Activated T-helper 1 cell treated with anti-CD3 and anti-CD28 coated beads, Interleukin-2, amount 50 U/mL, for 16 hours (primary cell): Measurements from ENCODE around the gene FIG4.
"Not testable (repeated sequence)": the region's sequence is repeated elsewhere in the genome, so short reads cannot be mapped to it uniquely, and the experiment has no call there.

Experiments used
- DNase-seq, 2 donors: peaks; one replicate each; pipeline ENCODE4 v3.0.0-alpha.2; 2020; ENCODE audit warnings: low read depth in 1 of 2, low spot score in 1 of 2

FIG4 gene

DNA sequence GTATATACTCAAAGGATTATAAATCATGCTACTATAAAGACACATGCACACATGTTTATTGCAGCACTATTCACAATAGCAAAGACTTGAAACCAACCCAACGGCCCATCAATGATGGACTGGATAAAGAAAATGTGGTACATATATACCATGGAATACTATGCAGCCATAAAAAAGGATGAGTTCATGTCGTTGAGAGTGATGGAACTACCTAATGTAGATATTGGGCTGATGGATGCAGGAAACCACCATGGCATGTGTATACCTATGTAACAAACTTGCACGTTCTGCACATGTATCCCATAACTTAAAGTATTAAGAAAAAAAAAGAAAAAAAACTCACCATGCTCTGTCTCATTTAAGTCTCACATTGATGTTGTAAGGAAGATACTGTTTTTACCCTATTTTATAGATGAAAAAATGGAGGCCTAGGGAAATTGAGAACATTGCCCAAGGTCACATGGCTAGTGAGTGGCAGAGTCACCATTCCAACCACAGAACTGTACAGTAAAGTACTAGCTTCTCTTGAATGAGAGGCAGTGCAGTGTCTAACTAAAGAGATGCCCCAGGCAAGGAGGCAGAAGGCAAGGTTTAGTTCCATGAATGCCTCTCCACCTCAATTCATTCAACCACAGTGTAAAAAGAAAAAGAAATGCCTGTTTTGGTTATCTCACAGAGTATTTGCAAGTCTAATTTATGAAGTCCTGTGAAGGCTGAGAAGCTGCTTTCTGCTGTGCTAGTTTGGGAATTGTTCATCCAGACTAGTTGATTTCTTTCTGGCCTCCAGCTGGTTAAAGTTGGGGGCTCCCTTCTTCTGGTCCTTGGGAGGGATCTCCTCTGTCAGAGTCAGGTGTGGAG is 68.2 kb downstream of the FIG4 start:
- no peak for DNase-seq

GRCh38 chr6:109760208-109760607 is 69.1 kb downstream of the FIG4 start:
- DNase-seq: no peak

DNA sequence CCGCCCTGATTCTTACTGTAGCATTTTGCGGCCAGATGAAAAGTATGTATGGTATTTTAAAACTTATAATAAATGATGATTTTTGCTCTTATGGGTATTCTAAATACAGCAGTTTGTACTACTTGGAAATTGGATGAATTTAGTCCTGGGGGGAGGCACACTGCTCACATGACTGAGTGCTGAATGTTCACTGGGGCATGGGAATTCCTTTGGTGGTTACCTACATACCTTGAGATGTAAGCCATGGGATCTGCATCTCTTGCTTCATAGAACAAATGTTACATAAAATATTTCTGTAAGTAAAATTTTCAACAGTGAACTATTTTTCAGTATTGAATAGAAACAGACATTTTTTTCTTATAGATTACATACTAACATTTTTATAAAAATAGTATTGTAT is 71.1 kb downstream of the FIG4 start:
- no peak for DNase-seq

GRCh38 chr6:109762769-109763441 is 71.8 kb downstream of the FIG4 start:
- no peak for DNase-seq

- DNase-seq: no peak
Measured at GRCh38 chr6:109766167-109766566, 75.1 kb downstream of the FIG4 start.

DNA sequence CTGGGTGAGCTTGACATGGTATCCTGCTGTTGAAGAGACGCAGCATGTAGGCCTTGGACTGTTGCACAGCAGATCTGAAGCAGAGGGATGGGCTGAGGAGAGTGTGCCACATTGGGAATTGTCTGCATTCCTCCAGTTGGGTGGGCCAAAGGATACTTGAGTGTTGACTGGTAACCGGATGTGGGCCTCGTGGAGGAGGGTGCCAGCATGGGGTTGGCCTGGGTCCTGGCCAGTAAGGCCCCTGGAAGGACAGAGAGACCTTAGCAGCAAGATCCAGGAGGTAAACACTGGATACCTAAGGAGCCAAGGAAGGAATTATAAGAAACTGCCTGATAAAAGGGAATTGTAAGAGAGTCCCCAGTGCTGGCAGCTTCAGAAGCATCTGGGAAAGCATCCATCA is 76.9 kb downstream of the FIG4 start:
- DNase-seq: no peak

DNA sequence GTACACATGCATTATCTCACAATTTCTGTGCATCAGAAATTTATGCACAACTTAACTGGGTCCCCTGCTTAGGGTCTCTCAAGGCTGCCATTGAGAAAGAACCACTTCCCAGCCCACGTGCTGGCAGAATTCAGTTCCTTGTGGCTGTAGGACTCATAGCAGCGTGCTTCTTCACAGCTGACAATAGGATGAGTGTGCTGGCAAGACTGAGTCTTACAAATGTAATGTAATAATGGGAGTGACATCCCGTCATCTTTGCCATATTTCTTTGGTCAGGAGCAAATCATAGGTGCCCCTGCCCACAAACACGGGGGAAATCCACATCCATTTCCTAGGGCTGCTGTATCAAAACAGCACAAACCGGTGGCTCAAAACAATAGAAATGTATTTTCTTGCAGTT is 77.4 kb downstream of the FIG4 start:
- no peak for DNase-seq

GRCh38 chr6:109769213-109769612 is 78.1 kb downstream of the FIG4 start:
- no peak for DNase-seq

GRCh38 chr6:109770047-109770446 is 79.0 kb downstream of the FIG4 start:
- no peak for DNase-seq

DNA sequence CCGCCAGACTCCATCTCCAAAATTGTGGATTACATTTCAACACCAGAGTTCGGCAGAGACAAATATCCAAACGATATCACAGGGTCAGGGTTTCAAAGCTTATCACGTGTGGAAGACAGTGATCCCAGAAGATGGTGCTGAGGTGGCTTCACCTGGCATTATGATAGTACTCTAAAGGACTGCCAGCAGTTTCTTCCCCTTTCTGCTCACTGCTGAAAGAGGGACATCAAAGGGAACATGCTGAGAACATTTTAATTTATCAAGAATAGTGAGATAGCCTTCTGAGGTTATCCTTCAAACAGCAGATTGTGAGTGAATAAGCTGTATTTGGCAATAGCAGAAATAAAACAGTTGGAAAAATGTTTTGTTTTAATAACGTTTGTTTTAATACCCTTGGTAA is 79.7 kb downstream of the FIG4 start:
- no peak for DNase-seq

GRCh38 chr6:109771939-109772755 is 81.1 kb downstream of the FIG4 start:
- not testable (repeated sequence) for DNase-seq

DNA sequence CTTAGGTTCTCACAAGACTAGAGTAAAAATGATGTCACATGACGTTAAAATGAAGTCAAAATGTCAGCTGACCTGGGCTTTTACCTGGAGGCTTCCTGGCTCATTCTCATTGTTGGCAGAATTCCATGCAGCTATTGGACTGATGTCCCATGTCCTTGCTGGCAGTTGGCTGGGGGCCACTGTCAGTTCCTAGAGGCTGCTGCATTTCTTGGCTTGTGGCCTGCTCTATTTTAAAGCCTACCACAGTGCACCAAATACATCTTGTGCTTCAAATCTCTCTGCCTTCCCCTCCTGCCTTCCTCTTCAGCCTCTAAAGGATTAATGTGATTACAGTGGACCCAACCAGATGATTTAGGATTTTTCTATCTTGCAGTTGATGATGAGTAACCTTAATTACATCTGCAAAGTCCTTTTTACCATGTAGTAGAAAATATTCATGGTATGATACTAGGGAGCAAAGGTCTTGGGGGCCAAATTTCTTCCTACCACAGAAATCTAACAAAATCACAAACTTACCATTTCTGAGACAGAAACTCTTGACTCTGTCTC is 81.9 kb downstream of the FIG4 start:
- DNase-seq: no peak

GRCh38 chr6:109781001-109781400 is 89.9 kb downstream of the FIG4 start:
- DNase-seq: no peak

GRCh38 chr6:109782491-109782999 is 91.4 kb downstream of the FIG4 start:
- no peak for DNase-seq

GRCh38 chr6:109783250-109783986 is 92.3 kb downstream of the FIG4 start:
- no peak for DNase-seq

DNA sequence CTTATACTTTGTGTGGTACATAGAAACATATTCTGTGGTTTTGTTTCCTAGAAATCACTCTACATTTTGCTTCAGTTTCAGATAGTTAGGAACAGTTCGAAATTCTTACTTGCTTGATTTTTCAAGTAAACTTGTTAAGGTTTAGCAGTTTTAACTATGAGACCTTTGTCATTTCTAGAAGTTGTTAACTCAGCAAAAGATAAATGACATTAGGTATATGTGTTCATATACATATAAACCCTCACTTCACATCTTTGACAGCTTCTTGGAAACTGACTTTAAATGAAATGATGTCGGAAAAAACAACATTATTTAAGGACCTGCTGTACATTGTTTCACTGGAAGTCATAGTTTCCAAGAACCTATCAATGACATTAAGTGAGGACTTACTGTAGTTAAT is 96.2 kb downstream of the FIG4 start:
- DNase-seq: no peak

GRCh38 chr6:109788687-109789086 is 97.6 kb downstream of the FIG4 start:
- no peak for DNase-seq

GRCh38 chr6:109790131-109790530 is 99.0 kb downstream of the FIG4 start:
- DNase-seq: no peak

DNA sequence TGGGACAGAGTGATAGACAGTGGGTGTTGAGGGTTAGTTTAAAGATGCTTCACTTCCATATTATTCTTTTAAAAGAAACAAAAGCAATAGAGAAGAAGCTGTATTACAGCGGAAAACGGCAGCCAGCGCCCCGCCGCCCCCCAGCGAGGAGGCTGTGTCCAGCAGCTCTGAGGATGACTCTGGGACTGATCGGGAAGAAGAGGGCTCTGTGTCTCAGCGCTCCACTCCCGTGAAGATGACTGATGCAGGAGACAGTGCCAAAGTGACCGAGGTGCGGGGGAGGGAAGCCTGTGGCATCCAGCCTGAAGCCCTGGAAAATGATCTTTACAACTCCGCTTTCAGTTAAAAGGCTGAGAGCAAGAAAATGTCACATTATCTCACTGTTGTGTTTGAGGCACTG is 100.2 kb downstream of the FIG4 start:
- no peak for DNase-seq

GRCh38 chr6:109793021-109793420 is 101.9 kb downstream of the FIG4 start:
- DNase-seq: no peak

- DNase-seq: no peak
Measured at GRCh38 chr6:109793792-109794191, 102.7 kb downstream of the FIG4 start.
